ENCODE results near the gene NPB. TPM values are rescaled to one million over a fixed set of nuclear protein-coding genes. Genes with fewer than 3 reads are reported as not detected.

The NPB gene
- total RNA-seq, 1 donor from 2014 or later: 0.96 TPM

DNA sequence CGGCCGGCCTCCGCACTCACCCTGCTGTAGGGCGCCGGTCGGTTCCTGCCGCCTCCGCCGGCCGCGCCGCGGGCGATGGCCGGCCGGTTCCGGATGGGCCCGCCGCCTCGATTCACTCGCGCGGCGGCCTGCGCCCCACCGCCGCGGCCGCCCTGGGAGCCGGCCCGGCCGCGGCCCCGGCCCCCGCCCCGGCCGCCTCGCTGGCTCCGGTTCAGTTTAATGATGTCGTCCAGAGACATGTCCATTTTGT lies 10.8 kb upstream of the NPB start:
- Mint-ChIP-seq H3K27me3 (ENCODE audit: unreplicated experiment) (peaks cover 7% of the 10 kb centered on the region), H3K9me3 (ENCODE audit: unreplicated experiment) (no peaks in the 10 kb centered on the region), H3K4me1 (ENCODE audit: low read depth, unreplicated experiment) (no peaks in the 10 kb centered on the region), H3K27ac (ENCODE audit: unreplicated experiment) (peak overlapping the region; percentile 76), H3K4me3 (ENCODE audit: unreplicated experiment) (peak overlapping the region; percentile 90), H3K36me3 (ENCODE audit: unreplicated experiment) (no peaks in the 10 kb centered on the region)
- TF ChIP-seq, protein P1, sequence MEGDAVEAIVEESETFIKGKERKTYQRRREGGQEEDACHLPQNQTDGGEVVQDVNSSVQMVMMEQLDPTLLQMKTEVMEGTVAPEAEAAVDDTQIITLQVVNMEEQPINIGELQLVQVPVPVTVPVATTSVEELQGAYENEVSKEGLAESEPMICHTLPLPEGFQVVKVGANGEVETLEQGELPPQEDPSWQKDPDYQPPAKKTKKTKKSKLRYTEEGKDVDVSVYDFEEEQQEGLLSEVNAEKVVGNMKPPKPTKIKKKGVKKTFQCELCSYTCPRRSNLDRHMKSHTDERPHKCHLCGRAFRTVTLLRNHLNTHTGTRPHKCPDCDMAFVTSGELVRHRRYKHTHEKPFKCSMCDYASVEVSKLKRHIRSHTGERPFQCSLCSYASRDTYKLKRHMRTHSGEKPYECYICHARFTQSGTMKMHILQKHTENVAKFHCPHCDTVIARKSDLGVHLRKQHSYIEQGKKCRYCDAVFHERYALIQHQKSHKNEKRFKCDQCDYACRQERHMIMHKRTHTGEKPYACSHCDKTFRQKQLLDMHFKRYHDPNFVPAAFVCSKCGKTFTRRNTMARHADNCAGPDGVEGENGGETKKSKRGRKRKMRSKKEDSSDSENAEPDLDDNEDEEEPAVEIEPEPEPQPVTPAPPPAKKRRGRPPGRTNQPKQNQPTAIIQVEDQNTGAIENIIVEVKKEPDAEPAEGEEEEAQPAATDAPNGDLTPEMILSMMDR (IDR thresholded peaks at IDR 0.05; ENCODE audit: partially characterized antibody, unreplicated experiment): no peak
- no peak for DNase-seq

DNA sequence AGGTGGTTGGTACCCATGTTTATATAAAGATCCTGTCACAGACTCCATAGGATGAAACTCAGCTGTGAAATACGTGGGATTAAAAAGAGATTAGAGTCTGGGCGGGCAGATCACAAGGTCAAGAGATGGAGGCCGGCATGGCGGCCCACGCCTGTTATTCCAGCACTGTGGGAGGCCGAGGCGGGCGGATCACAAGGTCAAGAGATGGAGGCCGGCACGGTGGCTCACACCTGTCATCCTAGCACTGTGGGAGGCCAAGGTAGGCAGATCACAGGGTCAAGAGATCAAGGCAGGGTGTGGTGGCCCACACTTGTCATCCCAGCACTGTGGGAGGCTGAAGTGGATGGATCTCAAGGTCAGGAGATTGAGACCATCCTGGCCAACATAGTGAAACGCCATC lies 6.6 kb upstream of the NPB start:
- Mint-ChIP-seq H3K36me3 (ENCODE audit: unreplicated experiment) (no peaks in the 10 kb centered on the region), H3K4me1 (ENCODE audit: low read depth, unreplicated experiment) (no peaks in the 10 kb centered on the region), H3K4me3 (ENCODE audit: unreplicated experiment) (no peak overlapping the region)

DNA sequence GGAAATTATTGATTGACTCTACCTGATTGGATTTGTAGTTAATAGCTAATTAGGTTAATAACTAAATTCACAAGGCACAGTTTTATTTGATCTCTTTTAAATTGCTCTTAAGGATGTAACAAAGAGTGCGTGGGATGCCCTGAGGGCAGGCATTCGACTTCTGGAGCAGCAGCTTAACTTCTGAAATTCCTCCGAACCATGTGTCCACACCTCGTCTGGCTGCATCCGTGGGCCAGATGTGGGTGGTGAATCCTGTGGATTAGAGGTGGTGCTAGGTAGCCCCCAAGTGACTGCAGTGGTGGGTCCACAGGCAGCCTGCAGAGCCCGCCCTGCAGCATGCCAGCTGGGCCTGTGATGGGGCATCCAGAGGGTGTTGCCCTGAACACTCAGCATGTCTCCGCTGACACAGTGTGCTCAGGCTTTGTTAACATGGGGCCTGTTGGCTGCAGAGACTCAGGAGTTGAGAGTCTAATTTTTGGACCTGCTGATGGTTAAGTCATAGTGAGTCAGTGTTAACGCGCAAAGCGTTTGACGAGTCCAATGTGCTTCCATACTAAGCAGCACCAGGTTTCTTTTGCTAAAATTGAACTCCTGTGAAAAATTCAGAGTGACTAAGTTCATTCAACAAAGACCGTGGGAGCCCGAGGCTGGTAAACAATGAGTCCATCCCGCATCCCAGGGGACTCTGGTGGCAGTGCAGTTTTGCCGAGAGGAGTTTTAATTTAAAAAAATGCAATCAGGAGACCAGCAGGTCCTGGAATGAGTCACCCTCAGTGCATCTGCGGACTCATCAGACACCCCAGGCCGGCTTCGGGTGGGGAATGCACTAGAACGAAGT lies 3.8 kb upstream of the NPB start:
- Mint-ChIP-seq H3K36me3 (ENCODE audit: unreplicated experiment) (no peaks in the 10 kb centered on the region), H3K9me3 (ENCODE audit: unreplicated experiment) (peaks cover 2% of the 10 kb centered on the region), H3K27me3 (ENCODE audit: unreplicated experiment) (peaks cover 5% of the 10 kb centered on the region), H3K27ac (ENCODE audit: unreplicated experiment) (no peak overlapping the region), H3K4me1 (ENCODE audit: low read depth, unreplicated experiment) (no peaks in the 10 kb centered on the region), H3K4me3 (ENCODE audit: unreplicated experiment) (no peak overlapping the region)
- no peak for DNase-seq
- TF ChIP-seq, protein P1 (IDR thresholded peaks at IDR 0.05; ENCODE audit: partially characterized antibody, unreplicated experiment): no peak

More for the DNA sequence above, 6.6 kb upstream of the NPB start:
- Mint-ChIP-seq H3K9me3 (ENCODE audit: unreplicated experiment) (no peaks in the 10 kb centered on the region), H3K27ac (ENCODE audit: unreplicated experiment) (no peak overlapping the region), H3K27me3 (ENCODE audit: unreplicated experiment) (no peaks in the 10 kb centered on the region)
- TF ChIP-seq, protein P1 (IDR thresholded peaks at IDR 0.05; ENCODE audit: partially characterized antibody, unreplicated experiment): no peak
- no peak for DNase-seq

DNA sequence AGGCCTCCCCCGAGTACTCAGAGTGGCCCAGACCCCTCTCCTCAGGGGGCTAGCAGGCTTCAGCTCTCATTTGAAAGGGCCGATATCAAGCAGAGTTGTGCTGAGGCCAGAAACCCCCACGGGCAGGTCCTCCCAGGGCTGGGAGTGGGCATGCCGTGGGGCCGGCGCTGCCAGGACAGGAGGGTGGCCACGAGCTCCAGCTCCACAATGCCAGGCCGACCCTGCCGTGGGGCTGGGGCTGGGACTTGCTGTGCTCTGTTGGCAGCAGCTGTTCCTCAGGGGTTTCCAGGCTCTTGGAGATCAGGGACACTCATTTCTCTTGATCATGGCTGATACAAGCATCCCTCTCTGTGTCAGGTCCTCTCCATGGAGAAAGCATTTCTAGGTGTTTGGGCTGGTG lies 3.2 kb upstream of the NPB start:
- no peak for DNase-seq
- Mint-ChIP-seq H3K9me3 (ENCODE audit: unreplicated experiment) (peaks cover 2% of the 10 kb centered on the region), H3K27ac (ENCODE audit: unreplicated experiment) (no peak overlapping the region), H3K36me3 (ENCODE audit: unreplicated experiment) (no peaks in the 10 kb centered on the region), H3K4me3 (ENCODE audit: unreplicated experiment) (no peak overlapping the region), H3K27me3 (ENCODE audit: unreplicated experiment) (peaks cover 5% of the 10 kb centered on the region), H3K4me1 (ENCODE audit: low read depth, unreplicated experiment) (no peaks in the 10 kb centered on the region)
- TF ChIP-seq, protein P1 (IDR thresholded peaks at IDR 0.05; ENCODE audit: partially characterized antibody, unreplicated experiment): no peak

DNA sequence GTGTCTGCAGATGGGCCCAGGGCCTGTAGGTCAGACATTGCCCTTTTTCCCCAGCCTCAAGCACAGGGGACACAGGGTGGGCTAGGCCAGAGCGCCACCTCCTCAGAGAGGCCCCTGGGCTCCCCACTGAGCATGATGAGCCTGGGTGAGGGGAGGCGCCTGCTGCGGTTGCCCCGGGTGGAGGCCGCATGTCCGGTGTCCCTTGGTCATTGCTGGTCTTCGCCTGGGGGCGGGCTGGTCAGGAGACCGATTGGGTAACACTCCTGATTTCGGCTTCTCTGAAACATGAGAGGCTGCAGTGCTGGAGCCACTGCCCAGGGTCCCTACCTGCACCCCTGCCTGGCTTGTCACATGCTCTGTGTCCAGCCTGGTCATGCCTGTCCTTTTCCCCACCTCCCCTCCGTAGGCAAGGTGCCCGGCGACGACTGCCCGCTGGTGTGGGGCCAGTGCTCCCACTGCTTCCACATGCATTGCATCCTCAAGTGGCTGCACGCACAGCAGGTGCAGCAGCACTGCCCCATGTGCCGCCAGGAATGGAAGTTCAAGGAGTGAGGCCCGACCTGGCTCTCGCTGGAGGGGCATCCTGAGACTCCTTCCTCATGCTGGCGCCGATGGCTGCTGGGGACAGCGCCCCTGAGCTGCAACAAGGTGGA lies 2.4 kb upstream of the NPB start:
- TF ChIP-seq, protein P1 (IDR thresholded peaks at IDR 0.05; ENCODE audit: partially characterized antibody, unreplicated experiment): no peak
- H3K36me3 Mint-ChIP-seq (ENCODE audit: unreplicated experiment): no peaks in the 10 kb centered on the region
- H3K27ac Mint-ChIP-seq (ENCODE audit: unreplicated experiment): no peak overlapping the region
- no peak for DNase-seq
- peaks cover 4% of the 10 kb centered on the region for H3K9me3 Mint-ChIP-seq (ENCODE audit: unreplicated experiment)
- H3K4me3 Mint-ChIP-seq (ENCODE audit: unreplicated experiment): no peak overlapping the region
- peaks cover 5% of the 10 kb centered on the region for H3K27me3 Mint-ChIP-seq (ENCODE audit: unreplicated experiment)
- no peaks in the 10 kb centered on the region for H3K4me1 Mint-ChIP-seq (ENCODE audit: low read depth, unreplicated experiment)
